Smooth muscle cell (in vitro differentiated cells): ENCODE measurements around the gene DUSP11. TPM values are rescaled to one million over a fixed set of nuclear protein-coding genes. Genes with fewer than 3 reads are reported as not detected.

Experiments used
- DNase-seq: peaks from one replicate; lab custom pipeline; 2025; ENCODE audit not compliant: unreplicated experiment; lab: John Stamatoyannopoulos, UW
- H2AFZ ChIP-seq: fragments of 200-600 bp; sonication (generic); 2 replicates; pipeline ENCODE4 v1.6.0; 2016; ENCODE audit warnings: antibody characterized with exemption, low read depth, mild to moderate bottlenecking
- H3F3A ChIP-seq: fragments of 200-600 bp; sonication (generic); 2 replicates; pipeline ENCODE4 v1.6.0; 2017; ENCODE audit warnings: antibody characterized with exemption, low read depth
- H3K27ac ChIP-seq: fragments of 200-600 bp; sonication (generic); 2 replicates; pipeline ENCODE4 v1.5.1; 2016; ENCODE audit warnings: low read depth, mild to moderate bottlenecking
- H3K27me3 ChIP-seq: fragments of 200-600 bp; sonication (generic); 2 replicates; pipeline ENCODE4 v1.6.1; 2016; ENCODE audit warnings: low read depth, mild to moderate bottlenecking
- H3K36me3 ChIP-seq: fragments of 200-600 bp; sonication (generic); 2 replicates; pipeline ENCODE4 v1.5.1; 2016; ENCODE audit warnings: low read depth
- H3K4me1 ChIP-seq: fragments of 200-600 bp; sonication (generic); 2 replicates; pipeline ENCODE4 v1.5.1; 2016; ENCODE audit warnings: low read depth
- H3K4me2 ChIP-seq: fragments of 200-600 bp; sonication (generic); 2 replicates; pipeline ENCODE4 v1.6.0; 2016; ENCODE audit warnings: mild to moderate bottlenecking
- H3K4me3 ChIP-seq: fragments of 200-600 bp; sonication (generic); 2 replicates; pipeline ENCODE4 v1.5.1; 2016; ENCODE audit warnings: mild to moderate bottlenecking
- H3K79me2 ChIP-seq: fragments of 200-600 bp; sonication (generic); 2 replicates; pipeline ENCODE4 v1.6.0; 2016; ENCODE audit warnings: low read depth, mild to moderate bottlenecking
- H3K9ac ChIP-seq: fragments of 200-600 bp; sonication (generic); 2 replicates; pipeline ENCODE4 v1.6.0; 2016; ENCODE audit warnings: low read depth
- H3K9me3 ChIP-seq: fragments of 200-600 bp; sonication (generic); replicated peaks from 2 replicates; pipeline ENCODE4 v1.5.1; 2016; ENCODE audit warnings: low read depth
- H4K20me1 ChIP-seq: fragments of 200-600 bp; sonication (generic); 2 replicates; pipeline ENCODE4 v1.6.0; 2016; ENCODE audit warnings: low read depth
- WGBS: methylation state at CpG from one replicate; pipeline ENCODE4 v1.1.7; 2016; ENCODE audit warnings: low lambda C conversion rate; 5-methylcytosine and 5-hydroxymethylcytosine counted together
- polyA plus RNA-seq: library from polyadenylated mRNA; unstranded; fragments of >200 nt; fragmentation: Nextera tagmentation; extraction: Ambion mirVana; gene quantifications from 2 replicates; pipeline ENCODE4 v1.2.1, GENCODE V29; 2016
- total RNA-seq: library from RNA; depleted of rRNA; stranded (reverse); fragments of >200 nt; gene quantifications from 2 replicates; pipeline ENCODE4 v1.2.3, GENCODE V29; 2014
- TF ChIP-seq, protein P1 (sequence below): fragments of 200-600 bp; sonication (generic); IDR thresholded peaks from 2 replicates; pipeline ENCODE4 v1.5.1; 2017; ENCODE audit warnings: borderline replicate concordance, mild to moderate bottlenecking, antibody characterized with exemption; ENCODE audit not compliant: insufficient read depth, poor library complexity, severe bottlenecking

Gene DUSP11
- total and polyA plus RNA-seq, 2 experiments from 2014 or later, result 43.7 to 70.3 TPM

DNA sequence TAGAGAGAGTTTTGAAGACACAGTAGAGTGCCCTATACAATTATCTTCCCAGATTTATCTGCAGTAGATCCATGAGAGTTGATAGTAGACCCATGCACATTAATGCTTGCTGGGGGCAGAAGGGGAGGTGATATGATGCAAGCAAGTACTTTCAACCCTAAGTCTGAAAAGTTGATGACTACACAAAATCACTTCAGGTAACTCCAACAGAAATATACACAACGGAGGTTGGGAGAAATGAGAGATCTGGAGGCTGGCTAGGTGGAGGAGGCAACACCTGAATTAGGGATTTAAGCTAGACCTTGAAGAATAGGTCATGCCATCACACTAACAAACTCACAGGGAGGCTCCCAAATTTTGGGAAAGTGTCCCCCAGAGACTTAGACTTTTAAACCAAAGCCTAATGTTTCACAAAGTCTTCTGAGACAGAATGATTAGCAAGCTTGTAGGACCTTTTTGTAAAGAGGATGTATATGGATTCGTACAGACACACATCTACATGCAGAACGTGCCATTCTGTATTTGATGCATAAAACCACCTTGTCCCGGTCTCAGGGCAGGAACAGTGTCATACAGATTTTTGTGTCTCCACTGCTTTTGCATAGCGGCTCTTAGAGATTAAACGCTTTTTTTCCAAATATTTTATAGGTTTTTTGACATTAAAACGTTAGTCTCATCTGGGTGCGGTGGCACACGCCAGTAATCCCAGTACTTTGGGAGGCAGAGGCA lies 47.9 kb upstream of the DUSP11 start:
- peak overlapping the region; percentile 86 for H2AFZ ChIP-seq
- H3K36me3 ChIP-seq, result peaks cover 2% of the 10 kb centered on the region
- peaks cover 9% of the 10 kb centered on the region for H3K79me2 ChIP-seq
- TF ChIP-seq, protein P1, sequence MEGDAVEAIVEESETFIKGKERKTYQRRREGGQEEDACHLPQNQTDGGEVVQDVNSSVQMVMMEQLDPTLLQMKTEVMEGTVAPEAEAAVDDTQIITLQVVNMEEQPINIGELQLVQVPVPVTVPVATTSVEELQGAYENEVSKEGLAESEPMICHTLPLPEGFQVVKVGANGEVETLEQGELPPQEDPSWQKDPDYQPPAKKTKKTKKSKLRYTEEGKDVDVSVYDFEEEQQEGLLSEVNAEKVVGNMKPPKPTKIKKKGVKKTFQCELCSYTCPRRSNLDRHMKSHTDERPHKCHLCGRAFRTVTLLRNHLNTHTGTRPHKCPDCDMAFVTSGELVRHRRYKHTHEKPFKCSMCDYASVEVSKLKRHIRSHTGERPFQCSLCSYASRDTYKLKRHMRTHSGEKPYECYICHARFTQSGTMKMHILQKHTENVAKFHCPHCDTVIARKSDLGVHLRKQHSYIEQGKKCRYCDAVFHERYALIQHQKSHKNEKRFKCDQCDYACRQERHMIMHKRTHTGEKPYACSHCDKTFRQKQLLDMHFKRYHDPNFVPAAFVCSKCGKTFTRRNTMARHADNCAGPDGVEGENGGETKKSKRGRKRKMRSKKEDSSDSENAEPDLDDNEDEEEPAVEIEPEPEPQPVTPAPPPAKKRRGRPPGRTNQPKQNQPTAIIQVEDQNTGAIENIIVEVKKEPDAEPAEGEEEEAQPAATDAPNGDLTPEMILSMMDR, result no peak
- H3K9ac ChIP-seq, result no peak overlapping the region
- peak overlapping the region; percentile 83 for H3K4me2 ChIP-seq
- H3K27me3 ChIP-seq, result no peaks in the 10 kb centered on the region
- no peak overlapping the region for H3K4me3 ChIP-seq
- WGBS, result 88% methylated on average over 9 of the region's 9 CpGs
- no peaks in the 10 kb centered on the region for H3K9me3 ChIP-seq
- no peaks in the 10 kb centered on the region for H4K20me1 ChIP-seq
- no peak for DNase-seq
- H3F3A ChIP-seq, result peaks cover 8% of the 10 kb centered on the region
- H3K4me1 ChIP-seq, result peaks cover 12% of the 10 kb centered on the region
- H3K27ac ChIP-seq, result no peak overlapping the region

DNA sequence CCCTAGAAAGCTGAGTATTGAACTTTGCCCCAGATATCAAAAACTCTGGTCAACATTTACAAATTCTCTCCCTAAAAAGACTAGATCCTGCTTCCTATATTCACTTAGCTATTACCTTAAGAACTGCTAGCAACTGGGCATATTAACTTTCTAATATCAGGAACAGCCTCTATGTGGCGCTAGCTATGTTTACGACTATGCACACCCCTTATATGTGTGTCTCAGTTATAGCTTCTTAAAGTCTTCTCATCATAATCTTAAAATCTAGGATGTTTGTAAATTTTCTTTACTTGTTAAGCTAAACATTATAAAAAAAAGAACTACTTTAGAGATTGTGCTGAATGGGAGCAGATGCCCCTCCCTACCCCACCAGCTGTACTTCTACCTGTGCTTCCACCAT lies 47.1 kb upstream of the DUSP11 start:
- no peaks in the 10 kb centered on the region for H4K20me1 ChIP-seq
- no peaks in the 10 kb centered on the region for H3K9me3 ChIP-seq
- DNase-seq, result no peak
- peaks cover 8% of the 10 kb centered on the region for H3F3A ChIP-seq
- H3K4me2 ChIP-seq, result no peak overlapping the region
- peaks cover 12% of the 10 kb centered on the region for H3K4me1 ChIP-seq
- no peaks in the 10 kb centered on the region for H3K36me3 ChIP-seq
- no peak overlapping the region for H3K9ac ChIP-seq
- 47% methylated on average over 2 of the region's 2 CpGs for WGBS
- no peak overlapping the region for H3K4me3 ChIP-seq
- H2AFZ ChIP-seq, result no peak overlapping the region
- no peak overlapping the region for H3K27ac ChIP-seq
- H3K79me2 ChIP-seq, result peaks cover 9% of the 10 kb centered on the region
- H3K27me3 ChIP-seq, result peaks cover 2% of the 10 kb centered on the region
- TF ChIP-seq, protein P1, result peak; percentile 36

DNA sequence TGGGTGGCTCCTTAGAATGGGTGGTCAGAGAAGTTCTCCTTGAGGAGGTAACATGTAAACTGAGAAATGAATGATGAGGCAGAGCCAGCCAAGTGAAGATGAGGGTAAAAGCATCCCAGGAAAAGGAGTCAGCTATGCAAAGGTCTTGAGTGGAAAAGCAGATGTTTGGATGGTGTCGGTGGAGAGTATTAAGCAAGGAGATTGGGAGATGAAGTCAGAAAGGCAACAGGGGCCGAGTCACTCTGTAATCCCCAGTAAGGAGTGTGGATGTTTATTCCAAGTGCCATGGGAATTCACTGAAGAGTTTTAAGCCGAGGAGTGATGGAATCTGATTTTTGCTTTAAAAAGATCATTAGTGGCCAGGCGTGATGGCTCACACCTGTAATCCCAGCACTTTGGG lies 45.5 kb upstream of the DUSP11 start:
- TF ChIP-seq, protein P1, result no peak
- 63% methylated on average over 4 of the region's 4 CpGs for WGBS
- H3K27me3 ChIP-seq, result peaks cover 8% of the 10 kb centered on the region

More for the DNA sequence above, 45.5 kb upstream of the DUSP11 start:
- DNase-seq, result no peak
- no peaks in the 10 kb centered on the region for H3K9me3 ChIP-seq
- no peaks in the 10 kb centered on the region for H4K20me1 ChIP-seq
- peaks cover 8% of the 10 kb centered on the region for H3F3A ChIP-seq
- H3K4me1 ChIP-seq, result peaks cover 12% of the 10 kb centered on the region
- H3K9ac ChIP-seq, result no peak overlapping the region
- H3K36me3 ChIP-seq, result no peaks in the 10 kb centered on the region
- H3K27ac ChIP-seq, result no peak overlapping the region
- H3K79me2 ChIP-seq, result peaks cover 7% of the 10 kb centered on the region
- no peak overlapping the region for H3K4me2 ChIP-seq
- no peak overlapping the region for H2AFZ ChIP-seq
- no peak overlapping the region for H3K4me3 ChIP-seq
